DND-41 (cell line): ENCODE measurements around the gene LMX1B.

ENCODE experiments used
- ATAC-seq: fragments of 200-7000 bp; cut with Tn5 transposase; 3 replicates; pipeline ENCODE4 v1.9.1; 2021; ENCODE audit warnings: low read depth; ENCODE audit not compliant: insufficient read depth
- DNase-seq: peaks from one replicate; pipeline ENCODE4 v3.0.0-alpha.2; 2020
- H2AFZ ChIP-seq: 2 replicates; pipeline ENCODE4 v1.6.0; 2012; ENCODE audit warnings: low read depth, low read length
- H3K27ac ChIP-seq: 2 replicates; pipeline ENCODE4 v1.5.1; 2012; ENCODE audit warnings: low read length, inconsistent platforms
- H3K27me3 ChIP-seq: fragments of 200-600 bp; sonication (generic); 2 replicates; pipeline ENCODE4 v1.6.0; 2012; ENCODE audit warnings: low read length, mild to moderate bottlenecking, inconsistent platforms; ENCODE audit not compliant: insufficient read depth, poor library complexity
- H3K36me3 ChIP-seq: 2 replicates; pipeline ENCODE4 v1.5.1; 2012; ENCODE audit warnings: low read length, inconsistent platforms; ENCODE audit not compliant: insufficient read depth
- H3K4me1 ChIP-seq: 2 replicates; pipeline ENCODE4 v1.5.1; 2012; ENCODE audit warnings: mild to moderate bottlenecking, low read length; ENCODE audit not compliant: insufficient read depth
- H3K4me2 ChIP-seq: 2 replicates; pipeline ENCODE4 v1.6.0; 2012; ENCODE audit warnings: mild to moderate bottlenecking, moderate library complexity, low read length, inconsistent platforms; ENCODE audit not compliant: insufficient read depth
- H3K4me3 ChIP-seq, 2 experiments: fragments of 200-600 bp in 1 of 2; shearing (Covaris generic) in 1 of 2; 2 replicates each; pipeline ENCODE4 v1.5.1; 2012 to 2016; ENCODE audit warnings: inconsistent platforms in 2 of 2, low read length in 2 of 2, mild to moderate bottlenecking in 2 of 2, low read depth in 1 of 2, moderate library complexity in 1 of 2
- H3K79me2 ChIP-seq: 2 replicates; pipeline ENCODE4 v1.6.0; 2012; ENCODE audit warnings: low read length, inconsistent platforms; ENCODE audit not compliant: insufficient read depth
- H3K9ac ChIP-seq: 2 replicates; pipeline ENCODE4 v1.6.0; 2012; ENCODE audit warnings: low read depth, mild to moderate bottlenecking, inconsistent platforms, low read length, moderate library complexity
- H3K9me3 ChIP-seq: 2 replicates; pipeline ENCODE4 v1.5.1; 2012; ENCODE audit warnings: low read length, moderate library complexity, mild to moderate bottlenecking, inconsistent platforms; ENCODE audit not compliant: insufficient read depth, severe bottlenecking
- H4K20me1 ChIP-seq: 2 replicates; pipeline ENCODE4 v1.6.0; 2012; ENCODE audit warnings: low read length; ENCODE audit not compliant: insufficient read depth
- CTCF ChIP-seq: IDR thresholded peaks from 2 replicates; pipeline ENCODE4 v1.5.1; 2012; ENCODE audit warnings: borderline replicate concordance, low read length, moderate library complexity, mild to moderate bottlenecking; ENCODE audit not compliant: poor library complexity, severe bottlenecking; ENCODE audit errors: extremely low read depth
- EZH2 ChIP-seq: IDR thresholded peaks from 3 replicates; pipeline ENCODE4 v1.6.1; 2012; ENCODE audit warnings: borderline replicate concordance, low read depth, mild to moderate bottlenecking, moderate library complexity, low read length, inconsistent platforms; ENCODE audit not compliant: severe bottlenecking

The LMX1B gene

DNA sequence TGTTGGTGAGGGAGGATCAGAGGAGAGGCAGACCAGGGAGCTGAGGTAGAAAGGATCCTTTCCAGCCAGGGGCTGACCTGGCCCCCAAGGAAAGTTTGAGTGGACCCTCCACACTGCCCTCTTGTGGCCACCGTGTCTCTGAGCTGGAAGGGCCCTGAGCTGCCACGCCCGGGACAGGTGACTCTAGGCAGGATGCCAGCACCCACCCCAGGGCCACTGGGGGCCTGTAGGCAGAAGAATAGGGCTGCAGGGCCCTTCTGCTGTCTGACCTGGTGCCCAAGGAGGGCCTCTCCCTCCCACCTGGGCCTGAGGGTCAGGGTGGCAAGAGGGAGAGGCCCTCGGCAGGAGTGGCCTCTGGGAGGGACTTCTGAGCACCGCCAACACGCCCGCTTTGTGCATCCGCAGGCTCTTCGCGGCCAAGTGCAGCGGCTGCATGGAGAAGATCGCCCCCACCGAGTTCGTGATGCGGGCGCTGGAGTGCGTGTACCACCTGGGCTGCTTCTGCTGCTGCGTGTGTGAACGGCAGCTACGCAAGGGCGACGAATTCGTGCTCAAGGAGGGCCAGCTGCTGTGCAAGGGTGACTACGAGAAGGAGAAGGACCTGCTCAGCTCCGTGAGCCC, 76.8 kb downstream of the LMX1B start:
- Histone ChIP-seq H3K4me1 (no peaks in the 10 kb centered on the region), H2AFZ (no peak overlapping the region), H3K9ac (no peak overlapping the region), H3K9me3 (no peaks in the 10 kb centered on the region), H3K27ac (no peak overlapping the region), H3K36me3 (no peaks in the 10 kb centered on the region), H3K4me3 (no peak overlapping the region), H3K79me2 (no peaks in the 10 kb centered on the region), H3K27me3 (no peaks in the 10 kb centered on the region), H3K4me2 (no peak overlapping the region), H4K20me1 (peaks cover 5% of the 10 kb centered on the region)
- no peak for TF ChIP-seq EZH2
- TF ChIP-seq CTCF: peak; percentile 67
- ATAC-seq (peak; percentile 63; the same call in 2 of the 3 replicates), DNase-seq (peak; percentile 38)

- DNase-seq: no peak
- H3K27me3 ChIP-seq: no peaks in the 10 kb centered on the region
- no peak for ATAC-seq
Observed at GRCh38 chr9:126692041-126692758, 78.5 kb downstream of the LMX1B start.

GRCh38 chr9:126692759-126693427, 79.2 kb downstream of the LMX1B start:
- no peaks in the 10 kb centered on the region for H3K36me3 ChIP-seq
- no peak overlapping the region for H2AFZ ChIP-seq
- no peak overlapping the region for H3K4me2 ChIP-seq
- peaks cover 5% of the 10 kb centered on the region; the same call in 1 of the 2 replicates for H4K20me1 ChIP-seq
- no peaks in the 10 kb centered on the region for H3K79me2 ChIP-seq
- ATAC-seq (no peak), DNase-seq (no peak)
- TF ChIP-seq EZH2 (no peak), CTCF (no peak)
- no peaks in the 10 kb centered on the region for H3K9me3 ChIP-seq
- H3K4me3 ChIP-seq: no peak overlapping the region
- no peak overlapping the region for H3K27ac ChIP-seq
- no peaks in the 10 kb centered on the region for H3K27me3 ChIP-seq
- no peak overlapping the region for H3K9ac ChIP-seq
- no peaks in the 10 kb centered on the region for H3K4me1 ChIP-seq

More at GRCh38 chr9:126692041-126692758, 78.5 kb downstream of the LMX1B start:
- H3K79me2 ChIP-seq: no peaks in the 10 kb centered on the region
- peaks cover 5% of the 10 kb centered on the region; the same call in 1 of the 2 replicates for H4K20me1 ChIP-seq
- no peaks in the 10 kb centered on the region for H3K4me1 ChIP-seq
- H3K9ac ChIP-seq: no peak overlapping the region
- H3K36me3 ChIP-seq: no peaks in the 10 kb centered on the region
- no peak overlapping the region for H3K4me3 ChIP-seq
- no peak overlapping the region for H2AFZ ChIP-seq
- H3K4me2 ChIP-seq: no peak overlapping the region
- TF ChIP-seq CTCF (no peak), EZH2 (no peak)
- H3K9me3 ChIP-seq: no peaks in the 10 kb centered on the region
- no peak overlapping the region for H3K27ac ChIP-seq
